ENCODE data around the gene USP34. TPM values are rescaled to one million over a fixed set of nuclear protein-coding genes. Genes with fewer than 3 reads are reported as not detected.
A peak's percentile ranks its signal among the peaks of the same experiment; 100 is the strongest.
"Not testable (repeated sequence)": the region's sequence is repeated elsewhere in the genome, so short reads cannot be mapped to it uniquely, and the experiment has no call there.

USP34 gene
- total RNA-seq, 2 experiments from 2014 or later, result 59.4 to 64.2 TPM

DNA sequence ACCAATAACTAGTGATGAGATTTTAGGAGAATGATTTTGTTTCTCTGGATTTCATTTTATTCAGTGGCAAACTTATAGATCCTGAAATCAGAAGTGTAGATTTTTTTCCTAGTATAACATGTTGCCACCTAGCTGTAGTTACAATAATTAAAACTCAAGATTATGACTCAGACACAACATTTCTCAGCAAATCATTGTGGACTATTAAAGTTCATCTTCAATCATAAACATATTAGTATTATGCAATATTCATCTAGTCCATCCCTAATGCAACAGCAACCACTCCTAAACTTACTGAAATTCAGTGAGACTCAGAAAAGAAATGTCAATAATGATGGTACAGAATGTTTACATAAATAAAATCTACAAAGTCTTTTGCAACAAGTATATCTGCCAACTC lies 51.3 kb downstream of the USP34 start:
- Mint-ChIP-seq H3K36me3 (peaks cover 6% of the 10 kb centered on the region), H3K4me1 (peaks cover 44% of the 10 kb centered on the region), H3K9me3 (no peaks in the 10 kb centered on the region), H3K4me3 (no peak overlapping the region), H3K27me3 (no peaks in the 10 kb centered on the region), H3K27ac (no peak overlapping the region)
- no peak for DNase-seq

DNA sequence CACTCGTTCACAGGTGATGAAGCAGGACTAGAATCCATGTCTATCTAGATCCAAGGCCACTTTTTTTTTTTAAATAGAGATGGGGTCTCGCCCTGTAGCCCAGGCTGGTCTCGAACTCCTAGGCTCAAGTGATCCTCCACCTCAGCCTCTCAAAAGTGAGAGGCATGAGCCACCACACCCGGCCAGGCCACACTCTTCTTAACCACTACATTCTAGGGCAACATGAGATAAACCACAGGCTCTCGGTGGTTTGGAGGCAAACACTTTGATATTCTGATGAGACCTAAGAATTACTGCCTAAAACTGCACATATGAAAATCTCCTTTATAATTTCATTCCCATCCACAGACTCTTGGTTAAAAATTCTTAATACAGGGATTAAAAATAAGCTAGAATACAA lies 51.8 kb downstream of the USP34 start:
- H3K9me3 Mint-ChIP-seq, result no peaks in the 10 kb centered on the region
- peaks cover 40% of the 10 kb centered on the region for H3K4me1 Mint-ChIP-seq
- no peaks in the 10 kb centered on the region for H3K27me3 Mint-ChIP-seq
- DNase-seq, result peak; percentile 24
- H3K4me3 Mint-ChIP-seq, result no peak overlapping the region
- peaks cover 3% of the 10 kb centered on the region for H3K36me3 Mint-ChIP-seq
- H3K27ac Mint-ChIP-seq, result no peak overlapping the region

DNA sequence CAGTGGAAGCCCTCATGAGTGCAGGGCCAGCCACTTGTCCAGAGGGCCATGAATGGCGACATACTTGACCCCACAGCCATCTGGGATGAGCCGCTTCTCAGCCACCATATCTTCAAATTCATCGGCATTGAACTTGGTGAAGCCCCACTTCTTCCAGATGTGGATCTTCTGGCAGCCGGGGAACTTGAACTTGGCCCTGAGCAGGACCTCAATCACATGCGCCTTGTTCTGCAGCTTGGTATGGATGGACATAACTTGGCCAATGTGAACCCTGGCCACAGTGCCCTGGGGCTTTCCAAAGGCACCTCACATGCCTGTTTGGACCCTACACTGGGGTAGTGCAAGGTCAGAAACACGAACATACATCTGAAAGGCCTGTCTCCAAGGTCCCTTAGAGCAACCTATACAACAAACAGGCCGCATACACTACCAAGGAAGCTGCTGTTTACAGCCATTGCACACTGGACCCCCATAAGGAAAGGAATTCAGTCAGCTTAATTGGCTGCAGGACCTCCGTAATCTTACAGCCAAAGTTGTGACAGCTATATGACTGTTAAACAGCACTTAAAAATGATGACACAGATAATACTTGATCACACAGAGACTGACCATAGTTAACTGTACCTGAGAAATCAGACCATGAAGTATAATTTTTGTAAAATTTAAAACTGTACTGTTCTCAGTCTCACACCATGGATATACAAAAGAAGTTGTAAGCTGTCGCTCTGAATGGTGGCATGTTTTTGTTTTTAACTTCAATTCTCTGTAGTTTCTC lies 53.8 kb downstream of the USP34 start:
- Mint-ChIP-seq H3K27ac (no peak overlapping the region), H3K4me1 (peaks cover 31% of the 10 kb centered on the region), H3K36me3 (peaks cover 3% of the 10 kb centered on the region), H3K9me3 (no peaks in the 10 kb centered on the region), H3K27me3 (no peaks in the 10 kb centered on the region), H3K4me3 (no peak overlapping the region)
- no peak for DNase-seq

- no peaks in the 10 kb centered on the region for H3K9me3 Mint-ChIP-seq
- no peak overlapping the region for H3K4me3 Mint-ChIP-seq
- H3K27ac Mint-ChIP-seq, result no peak overlapping the region
- no peak for DNase-seq
- H3K4me1 Mint-ChIP-seq, result peaks cover 28% of the 10 kb centered on the region
- H3K27me3 Mint-ChIP-seq, result no peaks in the 10 kb centered on the region
- peaks cover 6% of the 10 kb centered on the region for H3K36me3 Mint-ChIP-seq
Observed at GRCh38 chr2:61415265-61415664, 55.6 kb downstream of the USP34 start.

DNA sequence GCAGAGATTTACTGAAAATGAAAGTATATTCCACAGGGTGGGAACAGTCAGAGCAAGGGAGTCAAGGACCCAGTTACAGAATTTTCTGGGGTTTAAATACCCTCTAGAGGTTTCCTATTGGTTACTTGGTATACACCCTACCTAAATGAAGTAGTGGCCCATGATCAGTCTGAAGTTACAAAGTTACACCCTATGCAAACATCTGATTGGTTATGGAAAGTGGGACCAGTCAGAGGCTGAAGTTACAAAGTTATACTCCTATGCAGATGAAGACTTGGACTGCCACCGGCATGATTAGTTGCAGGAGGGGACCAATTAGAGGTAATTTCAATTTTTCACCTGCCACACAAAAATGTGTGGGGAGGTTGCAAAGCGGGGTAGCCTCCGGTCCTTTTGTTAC lies 56.2 kb downstream of the USP34 start:
- H3K27me3 Mint-ChIP-seq, result no peaks in the 10 kb centered on the region
- H3K9me3 Mint-ChIP-seq, result no peaks in the 10 kb centered on the region
- no peak for DNase-seq
- H3K4me3 Mint-ChIP-seq, result no peak overlapping the region
- H3K36me3 Mint-ChIP-seq, result peaks cover 6% of the 10 kb centered on the region
- H3K4me1 Mint-ChIP-seq, result peaks cover 29% of the 10 kb centered on the region
- H3K27ac Mint-ChIP-seq, result no peak overlapping the region

- no peaks in the 10 kb centered on the region for H3K9me3 Mint-ChIP-seq
Observed at GRCh38 chr2:61411109-61411508, 59.8 kb downstream of the USP34 start.

GRCh38 chr2:61410185-61410584 lies 60.7 kb downstream of the USP34 start:
- Mint-ChIP-seq H3K4me1 (peaks cover 23% of the 10 kb centered on the region), H3K27ac (no peak overlapping the region), H3K27me3 (no peaks in the 10 kb centered on the region), H3K4me3 (no peak overlapping the region), H3K36me3 (peaks cover 5% of the 10 kb centered on the region), H3K9me3 (no peaks in the 10 kb centered on the region)
- DNase-seq, result no peak

More at GRCh38 chr2:61411109-61411508, 59.8 kb downstream of the USP34 start:
- Mint-ChIP-seq H3K27ac (no peak overlapping the region), H3K27me3 (no peaks in the 10 kb centered on the region), H3K4me3 (no peak overlapping the region), H3K36me3 (peaks cover 3% of the 10 kb centered on the region), H3K4me1 (peaks cover 24% of the 10 kb centered on the region)
- no peak for DNase-seq

- Mint-ChIP-seq H3K4me3 (no peak overlapping the region), H3K36me3 (peaks cover 9% of the 10 kb centered on the region), H3K4me1 (peaks cover 14% of the 10 kb centered on the region), H3K27me3 (no peaks in the 10 kb centered on the region), H3K9me3 (no peaks in the 10 kb centered on the region), H3K27ac (no peak overlapping the region)
- no peak for DNase-seq
Observed at GRCh38 chr2:61405813-61406212, 65.1 kb downstream of the USP34 start.

DNA sequence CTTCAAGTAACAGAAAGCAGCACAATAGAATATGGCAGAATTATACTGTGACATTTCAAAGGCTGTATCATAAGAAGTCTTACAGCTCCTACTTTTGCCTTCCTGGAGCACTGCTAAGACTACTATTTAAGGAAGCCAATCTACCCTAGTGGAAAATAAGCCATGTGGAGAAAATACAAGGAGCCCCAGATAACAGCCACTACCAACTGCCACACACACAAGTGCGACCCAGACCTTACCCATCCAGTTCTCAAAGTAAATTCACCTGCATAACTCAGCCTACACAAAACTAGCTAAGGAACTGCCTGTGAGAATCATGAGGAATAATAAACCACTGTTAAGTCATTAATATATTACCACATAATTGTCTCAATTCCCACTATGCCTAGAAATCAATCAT lies 66.4 kb downstream of the USP34 start:
- Mint-ChIP-seq H3K9me3 (no peaks in the 10 kb centered on the region), H3K27me3 (no peaks in the 10 kb centered on the region)
- DNase-seq, result no peak

DNA sequence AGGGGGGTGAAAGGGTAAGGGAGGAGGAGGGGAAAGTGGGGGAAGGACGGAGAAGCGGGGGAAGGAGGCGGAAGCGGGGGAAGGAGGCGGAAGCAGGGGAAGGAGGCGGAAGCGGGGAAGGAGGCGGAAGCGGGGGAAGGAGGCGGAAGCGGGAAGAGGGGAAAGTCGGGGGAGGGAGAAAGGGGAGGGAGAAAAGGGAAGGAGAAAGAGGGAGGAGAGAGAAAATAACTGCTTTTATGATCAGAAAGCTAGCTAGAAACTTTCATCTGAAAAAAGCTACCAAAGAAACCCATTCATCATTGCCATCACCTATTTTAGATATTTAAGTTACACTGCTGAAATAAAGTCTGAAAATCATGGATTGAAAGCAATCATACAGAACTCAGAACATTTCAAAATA lies 72.5 kb downstream of the USP34 start:
- H3K36me3 Mint-ChIP-seq, result peaks cover 6% of the 10 kb centered on the region
- no peaks in the 10 kb centered on the region for H3K4me1 Mint-ChIP-seq
- DNase-seq, result no peak
- H3K9me3 Mint-ChIP-seq, result no peaks in the 10 kb centered on the region
- no peak overlapping the region for H3K27ac Mint-ChIP-seq
- H3K4me3 Mint-ChIP-seq, result no peak overlapping the region
- no peaks in the 10 kb centered on the region for H3K27me3 Mint-ChIP-seq

More for the DNA sequence above, 66.4 kb downstream of the USP34 start:
- Mint-ChIP-seq H3K27ac (no peak overlapping the region), H3K36me3 (peaks cover 9% of the 10 kb centered on the region), H3K4me3 (no peak overlapping the region), H3K4me1 (peaks cover 8% of the 10 kb centered on the region)

DNA sequence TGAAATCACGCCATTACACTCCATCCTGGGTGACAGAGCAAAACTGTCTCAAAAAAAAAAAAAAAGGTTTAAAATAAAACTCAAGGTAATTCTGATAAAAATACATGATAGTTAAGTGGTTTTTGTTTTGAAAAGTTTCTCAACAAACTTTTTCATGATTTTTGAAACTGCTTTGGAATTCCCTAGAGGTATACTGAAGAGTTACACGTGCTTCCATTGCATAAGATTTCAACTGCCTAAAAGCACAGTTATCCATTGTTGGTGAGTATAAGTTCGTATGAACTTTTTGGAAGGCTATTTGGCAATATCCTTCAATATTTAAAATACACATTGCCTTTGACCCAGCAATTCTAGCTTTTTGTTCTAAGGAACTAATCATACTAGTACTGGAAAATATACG lies 74.9 kb downstream of the USP34 start:
- Mint-ChIP-seq H3K9me3 (no peaks in the 10 kb centered on the region), H3K4me1 (no peaks in the 10 kb centered on the region), H3K4me3 (no peak overlapping the region), H3K27ac (no peak overlapping the region), H3K27me3 (no peaks in the 10 kb centered on the region), H3K36me3 (peaks cover 8% of the 10 kb centered on the region)
- no peak for DNase-seq

GRCh38 chr2:61387588-61387987 lies 83.3 kb downstream of the USP34 start:
- not testable (repeated sequence) for H3K4me1 Mint-ChIP-seq, H3K9me3 Mint-ChIP-seq, DNase-seq, H3K27me3 Mint-ChIP-seq, H3K4me3 Mint-ChIP-seq, H3K27ac Mint-ChIP-seq
- H3K36me3 Mint-ChIP-seq, result peaks cover 20% of the 10 kb centered on the region

DNA sequence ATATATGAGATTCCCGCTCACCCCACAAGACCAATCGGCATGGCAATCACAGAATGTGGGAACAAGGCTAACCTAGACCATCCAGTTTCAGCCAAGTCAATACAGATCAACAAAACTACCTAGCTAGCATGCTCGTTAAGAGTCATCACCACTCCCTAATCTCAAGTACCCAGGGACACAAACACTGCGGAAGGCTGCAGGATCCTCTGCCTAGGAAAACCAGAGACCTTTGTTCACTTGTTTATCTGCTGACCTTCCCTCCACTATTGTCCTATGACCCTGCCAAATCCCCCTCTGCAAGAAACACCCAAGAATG lies 90.0 kb downstream of the USP34 start:
- not testable (repeated sequence) for H3K4me1 Mint-ChIP-seq, H3K9me3 Mint-ChIP-seq, H3K27ac Mint-ChIP-seq, DNase-seq, H3K4me3 Mint-ChIP-seq, H3K27me3 Mint-ChIP-seq
- H3K36me3 Mint-ChIP-seq, result peaks cover 51% of the 10 kb centered on the region

DNA sequence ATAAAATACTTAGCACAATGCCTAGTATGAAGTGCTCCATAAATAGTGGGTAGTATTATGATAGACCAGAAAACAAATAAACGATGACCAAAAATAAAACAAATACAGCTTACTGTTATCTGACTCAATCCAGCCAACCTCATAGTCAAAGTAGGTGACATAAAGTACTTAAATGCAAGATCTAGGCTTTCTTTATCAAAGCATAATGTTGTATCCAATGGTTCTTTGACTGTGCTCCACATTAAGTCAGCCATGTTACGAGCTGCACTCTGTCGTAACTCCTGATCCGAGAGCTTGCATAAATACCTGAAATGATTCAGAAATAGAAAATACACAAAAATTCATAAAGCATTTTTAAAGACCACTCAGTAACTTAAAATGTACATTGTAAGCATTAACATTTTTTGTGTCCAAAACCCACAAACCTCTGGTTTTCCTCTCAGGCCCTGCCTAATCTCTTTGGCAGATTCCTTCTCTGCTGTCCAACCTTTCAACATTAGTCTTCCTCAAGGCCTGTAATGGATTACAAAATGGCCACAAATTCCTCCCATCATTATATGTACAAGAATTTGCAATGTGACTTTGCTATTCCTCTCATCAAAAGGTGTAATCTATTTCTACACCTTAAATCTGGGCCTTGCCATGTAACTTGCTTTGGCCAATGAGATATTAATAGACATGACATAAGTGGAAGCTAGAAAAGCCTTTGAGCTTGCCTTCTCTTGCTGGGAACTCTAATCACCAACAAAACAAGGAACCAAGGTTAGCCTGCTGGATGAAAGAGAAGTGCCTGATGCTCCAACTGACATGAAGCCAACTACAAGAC lies 90.6 kb downstream of the USP34 start:
- H3K9me3 Mint-ChIP-seq, result no peaks in the 10 kb centered on the region
- no peak overlapping the region for H3K27ac Mint-ChIP-seq
- no peak for DNase-seq
- no peak overlapping the region for H3K4me3 Mint-ChIP-seq
- no peaks in the 10 kb centered on the region for H3K27me3 Mint-ChIP-seq
- H3K4me1 Mint-ChIP-seq, result no peaks in the 10 kb centered on the region
- peaks cover 50% of the 10 kb centered on the region for H3K36me3 Mint-ChIP-seq

DNA sequence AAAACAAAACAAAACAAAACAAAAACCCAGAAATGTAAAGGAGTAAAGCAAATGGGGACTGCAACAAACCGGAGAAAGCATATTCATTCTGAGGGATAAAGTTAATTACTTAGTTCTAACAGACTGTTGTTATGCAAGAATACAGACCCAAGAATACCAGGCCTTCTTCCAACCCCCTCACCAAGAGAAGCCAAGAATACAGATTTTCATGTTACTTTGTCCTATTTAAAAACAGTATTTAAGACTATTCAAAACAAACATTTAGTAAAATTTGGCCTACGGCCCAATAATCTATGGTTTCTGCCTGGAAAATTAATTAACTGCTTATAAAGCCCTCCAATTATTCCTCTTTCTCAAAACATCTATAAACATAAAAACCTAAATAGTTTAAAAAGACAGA lies 91.4 kb downstream of the USP34 start:
- no peaks in the 10 kb centered on the region for H3K9me3 Mint-ChIP-seq
- no peak for DNase-seq
- H3K4me3 Mint-ChIP-seq, result no peak overlapping the region
- no peak overlapping the region for H3K27ac Mint-ChIP-seq
- peaks cover 53% of the 10 kb centered on the region for H3K36me3 Mint-ChIP-seq
- no peaks in the 10 kb centered on the region for H3K4me1 Mint-ChIP-seq
- no peaks in the 10 kb centered on the region for H3K27me3 Mint-ChIP-seq

GRCh38 chr2:61378281-61378680 lies 92.6 kb downstream of the USP34 start:
- Mint-ChIP-seq H3K27me3 (no peaks in the 10 kb centered on the region), H3K4me3 (no peak overlapping the region), H3K4me1 (no peaks in the 10 kb centered on the region), H3K27ac (no peak overlapping the region), H3K9me3 (no peaks in the 10 kb centered on the region), H3K36me3 (peaks cover 64% of the 10 kb centered on the region)
- no peak for DNase-seq

Data from activated naive CD8-positive, alpha-beta T cell treated with anti-CD3 and anti-CD28 coated beads for 36 hours (primary cell).